Stimulated activated naive CD8-positive, alpha-beta T cell treated with anti-CD3 and anti-CD28 coated beads, Interleukin-15, Interleukin-2, amounts not matched to agents 100 ng/mL and 50 ng/mL, for 24 hours (primary cell): ENCODE measurements around the gene OOSP4B.
"Not testable (repeated sequence)": the region's sequence is repeated elsewhere in the genome, so short reads cannot be mapped to it uniquely, and the experiment has no call there.

Experiments
- H3K27ac Mint-ChIP-seq: one replicate; pipeline ENCODE4 v1.8.0; 2021; ENCODE audit warnings: mild to moderate bottlenecking, mixed read lengths
- H3K27me3 Mint-ChIP-seq: one replicate; pipeline ENCODE4 v1.8.0; 2021; ENCODE audit warnings: mixed read lengths
- H3K36me3 Mint-ChIP-seq: one replicate; pipeline ENCODE4 v1.8.0; 2021; ENCODE audit warnings: low read depth, mixed read lengths
- H3K4me1 Mint-ChIP-seq: one replicate; pipeline ENCODE4 v1.8.0; 2021; ENCODE audit warnings: low read depth, mixed read lengths
- H3K4me3 Mint-ChIP-seq: one replicate; pipeline ENCODE4 v1.8.0; 2021; ENCODE audit warnings: mild to moderate bottlenecking, mixed read lengths
- H3K9me3 Mint-ChIP-seq: one replicate; pipeline ENCODE4 v1.8.0; 2021; ENCODE audit warnings: mixed read lengths

The OOSP4B gene

DNA sequence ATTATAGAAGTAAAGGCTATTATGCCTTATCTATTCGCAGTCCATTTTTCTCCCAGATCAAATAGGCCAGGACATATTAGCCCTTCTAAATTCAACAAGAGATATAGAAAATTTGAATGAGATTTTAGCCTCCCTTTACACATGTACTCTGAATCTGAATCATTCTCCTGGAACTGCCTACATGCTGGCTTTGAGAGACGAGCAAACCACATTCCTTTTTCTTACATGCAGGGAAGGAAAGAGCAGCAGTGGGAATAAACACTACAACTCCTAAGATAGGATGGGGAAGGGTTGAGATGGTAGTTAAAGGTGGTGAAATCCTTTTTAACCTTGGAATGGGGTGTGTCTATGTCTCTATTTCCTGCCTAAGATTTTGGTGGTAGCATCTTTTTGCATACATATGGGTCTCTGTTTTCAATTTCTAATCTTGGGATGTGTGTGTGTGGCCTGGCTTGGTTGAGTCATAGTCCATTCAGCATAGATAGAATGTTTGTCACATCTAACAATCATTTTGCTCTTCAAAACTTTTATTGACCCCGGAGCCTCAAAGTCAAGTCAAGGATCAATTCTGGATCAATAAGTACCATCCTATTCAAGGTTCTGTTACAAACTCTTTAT is 12.1 kb downstream of the OOSP4B start:
- no peaks in the 10 kb centered on the region for H3K36me3 Mint-ChIP-seq
- H3K4me1 Mint-ChIP-seq = no peaks in the 10 kb centered on the region
- no peak overlapping the region for H3K27ac Mint-ChIP-seq
- no peak overlapping the region for H3K4me3 Mint-ChIP-seq
- H3K9me3 Mint-ChIP-seq = no peaks in the 10 kb centered on the region
- no peaks in the 10 kb centered on the region for H3K27me3 Mint-ChIP-seq

GRCh38 chr11:60040109-60040508 is 23.1 kb downstream of the OOSP4B start, which contains the start of gene OOSP2:
OOSP2 (plus strand) TSS chr11:60040409; CDS start chr11:60040460, 51 bp downstream.
- no peak within 1 kb of the TSS for H3K27ac Mint-ChIP-seq
- H3K9me3 Mint-ChIP-seq = no peaks in the 10 kb centered on the region
- no peaks in the 10 kb centered on the region for H3K36me3 Mint-ChIP-seq

GRCh38 chr11:60050422-60050821 is 33.4 kb downstream of the OOSP4B start:
- not testable (repeated sequence) for H3K27ac Mint-ChIP-seq, H3K27me3 Mint-ChIP-seq, H3K4me3 Mint-ChIP-seq, H3K36me3 Mint-ChIP-seq, H3K4me1 Mint-ChIP-seq, H3K9me3 Mint-ChIP-seq

More at GRCh38 chr11:60040109-60040508, 23.1 kb downstream of the OOSP4B start, which contains the start of gene OOSP2:
- H3K4me3 Mint-ChIP-seq = no peak within 1 kb of the TSS
- peaks cover 4% of the 10 kb centered on the region for H3K27me3 Mint-ChIP-seq
- no peaks in the 10 kb centered on the region for H3K4me1 Mint-ChIP-seq

GRCh38 chr11:60050839-60051238 is 33.9 kb downstream of the OOSP4B start:
- not testable (repeated sequence) for H3K4me3 Mint-ChIP-seq, H3K9me3 Mint-ChIP-seq, H3K27ac Mint-ChIP-seq, H3K4me1 Mint-ChIP-seq, H3K27me3 Mint-ChIP-seq, H3K36me3 Mint-ChIP-seq

- H3K27ac Mint-ChIP-seq = no peak within 1 kb of the TSS
- H3K36me3 Mint-ChIP-seq = no peaks in the 10 kb centered on the region
- H3K4me1 Mint-ChIP-seq = no peaks in the 10 kb centered on the region
- no peak within 1 kb of the TSS for H3K4me3 Mint-ChIP-seq
- peaks cover 8% of the 10 kb centered on the region for H3K9me3 Mint-ChIP-seq
- peaks cover 24% of the 10 kb centered on the region for H3K27me3 Mint-ChIP-seq
Measured at GRCh38 chr11:60056349-60056969, 39.5 kb downstream of the OOSP4B start, which contains the start of gene MS4A3. MS4A3 (plus strand) TSS chr11:60056665; CDS start chr11:60061161, 4,496 bp downstream.

- H3K36me3 Mint-ChIP-seq = no peaks in the 10 kb centered on the region
- H3K4me1 Mint-ChIP-seq = no peaks in the 10 kb centered on the region
- no peak overlapping the region for H3K4me3 Mint-ChIP-seq
- no peak overlapping the region for H3K27ac Mint-ChIP-seq
- peaks cover 20% of the 10 kb centered on the region for H3K27me3 Mint-ChIP-seq
- H3K9me3 Mint-ChIP-seq = peaks cover 4% of the 10 kb centered on the region
Measured at GRCh38 chr11:60059052-60059451, 42.1 kb downstream of the OOSP4B start.

DNA sequence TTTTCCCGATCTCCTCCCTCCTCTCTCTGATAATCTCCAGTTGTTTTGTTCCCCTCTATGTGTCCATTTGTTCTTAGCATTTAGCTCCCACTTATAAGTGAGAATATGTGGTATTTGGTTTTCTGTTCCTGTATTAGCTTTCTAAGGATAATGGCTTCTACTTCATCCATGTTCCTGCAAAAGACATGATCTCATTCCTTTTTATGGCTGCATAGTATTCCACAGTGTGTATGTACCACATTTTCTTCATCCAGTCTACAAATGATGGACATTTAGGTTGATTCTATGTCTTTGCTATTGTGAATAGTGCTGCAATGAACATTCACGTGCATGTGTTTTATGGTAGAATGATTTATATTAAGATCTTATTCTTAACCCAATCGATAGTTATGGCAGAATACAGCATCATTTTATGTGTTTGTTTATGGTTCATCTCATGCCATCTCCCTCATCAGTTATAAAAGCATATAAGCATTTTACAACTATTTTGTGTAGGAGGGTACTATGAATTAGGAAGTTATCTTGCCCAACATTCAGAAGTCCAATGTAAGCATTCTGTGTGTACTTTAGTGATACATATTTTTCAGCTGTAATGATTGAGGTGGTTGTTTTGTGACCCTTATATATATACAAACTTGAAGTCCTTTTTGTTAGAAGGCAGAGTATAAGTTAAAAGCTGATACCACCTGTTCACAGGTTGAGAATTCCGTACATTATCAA is 42.7 kb downstream of the OOSP4B start:
- Mint-ChIP-seq H3K27me3 (peaks cover 20% of the 10 kb centered on the region), H3K36me3 (no peaks in the 10 kb centered on the region), H3K9me3 (peaks cover 4% of the 10 kb centered on the region), H3K4me3 (no peak overlapping the region), H3K27ac (peak overlapping the region; percentile 51), H3K4me1 (no peaks in the 10 kb centered on the region)

- Mint-ChIP-seq H3K4me3 (no peak overlapping the region), H3K27ac (no peak overlapping the region), H3K9me3 (peaks cover 4% of the 10 kb centered on the region), H3K27me3 (peaks cover 6% of the 10 kb centered on the region), H3K36me3 (no peaks in the 10 kb centered on the region), H3K4me1 (no peaks in the 10 kb centered on the region)
Measured at GRCh38 chr11:60064111-60064510, 47.1 kb downstream of the OOSP4B start.

- no peaks in the 10 kb centered on the region for H3K36me3 Mint-ChIP-seq
- no peaks in the 10 kb centered on the region for H3K9me3 Mint-ChIP-seq
- no peak overlapping the region for H3K4me3 Mint-ChIP-seq
- no peaks in the 10 kb centered on the region for H3K4me1 Mint-ChIP-seq
- no peak overlapping the region for H3K27ac Mint-ChIP-seq
- peaks cover 11% of the 10 kb centered on the region for H3K27me3 Mint-ChIP-seq
Measured at GRCh38 chr11:60065801-60066200, 48.8 kb downstream of the OOSP4B start.

GRCh38 chr11:60069450-60069849 is 52.5 kb downstream of the OOSP4B start:
- no peak overlapping the region for H3K4me3 Mint-ChIP-seq
- H3K9me3 Mint-ChIP-seq = no peaks in the 10 kb centered on the region
- no peaks in the 10 kb centered on the region for H3K4me1 Mint-ChIP-seq
- H3K27me3 Mint-ChIP-seq = peaks cover 14% of the 10 kb centered on the region
- no peaks in the 10 kb centered on the region for H3K36me3 Mint-ChIP-seq
- H3K27ac Mint-ChIP-seq = no peak overlapping the region

DNA sequence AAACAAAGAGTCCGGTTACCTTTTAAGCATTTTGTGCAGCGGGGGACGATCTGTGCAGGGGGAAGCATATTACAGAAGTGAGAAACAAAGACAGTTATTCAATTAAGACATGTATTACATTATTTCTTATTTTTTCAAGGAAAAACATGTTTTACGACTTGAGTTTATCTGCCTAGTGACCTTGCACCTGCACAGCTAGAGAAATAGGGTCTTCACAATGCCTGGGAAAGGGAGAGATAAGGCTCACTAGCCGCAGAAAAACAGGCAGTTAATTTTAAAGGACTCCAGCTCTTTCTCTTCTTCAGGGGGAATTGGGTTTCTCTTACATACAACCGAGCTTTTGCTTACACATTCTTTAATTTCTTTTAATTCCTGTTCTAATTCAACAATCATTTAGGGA is 54.7 kb downstream of the OOSP4B start:
- not testable (repeated sequence) for H3K9me3 Mint-ChIP-seq, H3K27ac Mint-ChIP-seq, H3K4me1 Mint-ChIP-seq, H3K4me3 Mint-ChIP-seq, H3K36me3 Mint-ChIP-seq
- peaks cover 18% of the 10 kb centered on the region for H3K27me3 Mint-ChIP-seq

GRCh38 chr11:60077216-60077817 is 60.3 kb downstream of the OOSP4B start:
- peaks cover 11% of the 10 kb centered on the region for H3K9me3 Mint-ChIP-seq
- H3K4me1 Mint-ChIP-seq = no peaks in the 10 kb centered on the region
- H3K36me3 Mint-ChIP-seq = no peaks in the 10 kb centered on the region
- peaks cover 11% of the 10 kb centered on the region for H3K27me3 Mint-ChIP-seq
- no peak overlapping the region for H3K27ac Mint-ChIP-seq
- H3K4me3 Mint-ChIP-seq = no peak overlapping the region

- no peak overlapping the region for H3K4me3 Mint-ChIP-seq
- peaks cover 11% of the 10 kb centered on the region for H3K27me3 Mint-ChIP-seq
Measured at GRCh38 chr11:60077981-60078380, 61.0 kb downstream of the OOSP4B start.

DNA sequence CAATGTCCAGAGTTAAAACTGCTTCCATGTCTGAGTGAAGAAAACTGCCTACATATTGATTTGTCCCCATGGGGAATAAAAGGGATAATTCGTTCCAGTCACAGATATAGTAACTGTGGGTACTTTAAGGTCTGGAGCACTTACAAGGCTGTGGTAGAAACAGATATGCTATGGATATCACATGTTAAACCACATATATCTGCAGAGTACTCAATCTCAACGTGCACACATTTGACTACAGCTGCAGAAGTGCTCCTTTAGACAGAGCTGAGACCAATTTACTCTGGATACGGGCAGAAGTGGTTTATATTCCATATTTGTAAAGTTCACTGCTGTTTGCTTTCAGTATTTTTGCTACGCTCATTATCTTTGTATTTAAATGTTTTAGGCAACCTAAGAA is 61.8 kb downstream of the OOSP4B start:
- Mint-ChIP-seq H3K27ac (no peak overlapping the region), H3K36me3 (no peaks in the 10 kb centered on the region), H3K4me3 (no peak overlapping the region), H3K4me1 (no peaks in the 10 kb centered on the region), H3K27me3 (peaks cover 11% of the 10 kb centered on the region), H3K9me3 (peaks cover 11% of the 10 kb centered on the region)

More at GRCh38 chr11:60077981-60078380, 61.0 kb downstream of the OOSP4B start:
- Mint-ChIP-seq H3K36me3 (no peaks in the 10 kb centered on the region), H3K4me1 (no peaks in the 10 kb centered on the region), H3K9me3 (peaks cover 11% of the 10 kb centered on the region), H3K27ac (no peak overlapping the region)

GRCh38 chr11:60080535-60080934 is 63.6 kb downstream of the OOSP4B start:
- Mint-ChIP-seq H3K4me3 (no peak overlapping the region), H3K9me3 (peaks cover 11% of the 10 kb centered on the region), H3K36me3 (no peaks in the 10 kb centered on the region), H3K27me3 (peaks cover 17% of the 10 kb centered on the region), H3K27ac (no peak overlapping the region), H3K4me1 (no peaks in the 10 kb centered on the region)
